Right atrium auricular region (tissue), 2 donors: ENCODE measurements around the gene OR8G5. TPM values are rescaled to one million over a fixed set of nuclear protein-coding genes. Genes with fewer than 3 reads are reported as not detected.
"Not testable (repeated sequence)": the region's sequence is repeated elsewhere in the genome, so short reads cannot be mapped to it uniquely, and the experiment has no call there.

ENCODE experiments used
- DNase-seq: peaks from one replicate; pipeline ENCODE4 v3.0.0-alpha.2; 2019; ENCODE audit warnings: low spot score
- H3K27ac ChIP-seq, 2 donors: fragments of 200-600 bp; sonication (generic); 1 replicate in 1 of 2; 2 replicates in 1 of 2; pipeline ENCODE4 v1.5.1; 2016 to 2019
- H3K27me3 ChIP-seq, 2 donors: fragments of 200-600 bp; sonication (generic); one replicate each; pipeline versions ENCODE4 v1.5.1 to v1.6.0; 2017 to 2019
- H3K36me3 ChIP-seq: fragments of 200-600 bp; sonication (generic); one replicate; pipeline ENCODE4 v1.5.1; 2016
- H3K4me1 ChIP-seq, 2 donors: fragments of 200-600 bp; sonication (generic); one replicate each; pipeline versions ENCODE4 v1.5.1 to v1.6.0; 2017 to 2019
- H3K4me3 ChIP-seq, 2 donors: fragments of 200-600 bp; sonication (generic); 1 replicate in 1 of 2; 2 replicates in 1 of 2; pipeline ENCODE4 v1.5.1; 2017 to 2019; ENCODE audit warnings: mild to moderate bottlenecking in 1 of 2, moderate library complexity in 1 of 2
- H3K9me3 ChIP-seq, 2 donors: fragments of 200-600 bp; sonication (generic); one replicate each; pipeline ENCODE4 v1.5.1; 2019
- total RNA-seq, 2 donors: library from RNA; depleted of rRNA; stranded (reverse); fragments of >200 nt; gene quantifications; one replicate each; pipeline ENCODE4 v1.1.0, GENCODE V29; 2016
- TF ChIP-seq, protein P1 (sequence below), 2 donors: fragments of 200-600 bp; sonication (generic); IDR thresholded peaks; one replicate each; pipeline ENCODE4 v1.5.1; 2019; ENCODE audit warnings: antibody characterized with exemption in 2 of 2

OR8G5 gene
- total RNA-seq, 2 donors from 2014 or later, result not detected

DNA sequence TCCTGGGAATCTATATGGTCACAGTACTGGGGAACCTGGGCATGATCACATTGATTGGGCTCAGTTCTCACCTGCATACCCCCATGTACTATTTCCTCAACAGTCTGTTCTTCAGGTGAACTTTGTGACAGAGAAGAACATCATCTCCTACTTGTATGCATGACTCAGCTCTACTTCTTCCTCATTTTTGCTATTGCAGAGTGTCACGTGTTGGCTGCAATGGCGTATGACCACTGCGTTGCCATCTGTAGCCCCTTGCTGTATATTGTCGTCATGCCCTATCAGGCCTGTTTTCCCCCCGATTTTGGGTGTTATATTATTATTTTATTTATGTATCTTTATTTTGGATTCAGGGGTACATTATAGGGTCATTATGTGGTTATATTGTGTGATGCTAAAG, 17.7 kb upstream of the OR8G5 start:
- no peaks in the 10 kb centered on the region for H3K27me3 ChIP-seq
- H3K36me3 ChIP-seq, result no peaks in the 10 kb centered on the region
- no peak for DNase-seq
- H3K9me3 ChIP-seq, result no peaks in the 10 kb centered on the region
- no peak overlapping the region for H3K27ac ChIP-seq
- TF ChIP-seq, protein P1, sequence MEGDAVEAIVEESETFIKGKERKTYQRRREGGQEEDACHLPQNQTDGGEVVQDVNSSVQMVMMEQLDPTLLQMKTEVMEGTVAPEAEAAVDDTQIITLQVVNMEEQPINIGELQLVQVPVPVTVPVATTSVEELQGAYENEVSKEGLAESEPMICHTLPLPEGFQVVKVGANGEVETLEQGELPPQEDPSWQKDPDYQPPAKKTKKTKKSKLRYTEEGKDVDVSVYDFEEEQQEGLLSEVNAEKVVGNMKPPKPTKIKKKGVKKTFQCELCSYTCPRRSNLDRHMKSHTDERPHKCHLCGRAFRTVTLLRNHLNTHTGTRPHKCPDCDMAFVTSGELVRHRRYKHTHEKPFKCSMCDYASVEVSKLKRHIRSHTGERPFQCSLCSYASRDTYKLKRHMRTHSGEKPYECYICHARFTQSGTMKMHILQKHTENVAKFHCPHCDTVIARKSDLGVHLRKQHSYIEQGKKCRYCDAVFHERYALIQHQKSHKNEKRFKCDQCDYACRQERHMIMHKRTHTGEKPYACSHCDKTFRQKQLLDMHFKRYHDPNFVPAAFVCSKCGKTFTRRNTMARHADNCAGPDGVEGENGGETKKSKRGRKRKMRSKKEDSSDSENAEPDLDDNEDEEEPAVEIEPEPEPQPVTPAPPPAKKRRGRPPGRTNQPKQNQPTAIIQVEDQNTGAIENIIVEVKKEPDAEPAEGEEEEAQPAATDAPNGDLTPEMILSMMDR (IDR thresholded peaks at IDR 0.05), result no peak
- no peak overlapping the region for H3K4me3 ChIP-seq
- no peaks in the 10 kb centered on the region for H3K4me1 ChIP-seq

DNA sequence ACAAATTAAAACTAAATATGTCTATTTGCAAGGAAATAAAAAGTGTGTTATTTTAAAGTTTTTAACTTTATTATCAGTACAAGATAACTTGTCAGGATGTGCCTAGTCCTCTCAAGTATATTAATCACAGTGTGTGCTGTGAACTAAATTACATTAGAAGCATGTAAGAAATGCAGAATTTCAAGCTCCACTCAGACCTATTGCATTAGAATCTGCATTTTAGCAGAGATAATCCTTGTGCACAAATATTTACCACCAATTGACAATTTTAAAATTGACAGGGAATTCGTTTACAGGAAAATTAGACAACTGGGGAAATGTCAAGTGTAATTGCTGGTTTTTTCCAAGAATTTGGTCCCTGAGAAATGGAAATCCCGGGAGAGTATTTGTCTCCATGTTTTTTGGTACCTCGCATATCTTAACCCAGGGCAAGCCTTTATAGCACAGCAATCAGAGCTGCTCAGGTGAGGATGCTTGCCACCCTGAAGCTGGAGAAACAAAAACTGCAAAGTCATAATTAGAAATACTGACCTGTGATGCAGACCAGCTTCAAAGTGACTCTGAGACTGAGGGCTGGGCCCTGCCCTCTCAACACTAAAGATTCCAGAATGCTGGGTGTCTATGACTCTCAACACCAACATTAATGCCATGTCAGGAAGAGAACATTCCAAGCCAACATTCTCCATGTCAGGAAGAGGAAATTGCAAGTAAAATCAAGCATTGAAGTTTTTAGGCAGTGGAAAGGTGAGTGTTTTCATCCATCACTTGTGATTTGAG, 15.4 kb upstream of the OR8G5 start, which contains the start of gene OR8G1:
Gene OR8G1 (plus strand): TSS at position 475 of the 777 bp plus-strand sequence. CDS start 8,581 bp downstream, outside the sequence.
- DNase-seq, result no peak
- Histone ChIP-seq H3K4me3 (no peak within 1 kb of the TSS), H3K27ac (no peak within 1 kb of the TSS), H3K36me3 (no peaks in the 10 kb centered on the region), H3K4me1 (no peaks in the 10 kb centered on the region), H3K9me3 (no peaks in the 10 kb centered on the region), H3K27me3 (no peaks in the 10 kb centered on the region)
- TF ChIP-seq, protein P1 (IDR thresholded peaks at IDR 0.05), result no peak

DNA sequence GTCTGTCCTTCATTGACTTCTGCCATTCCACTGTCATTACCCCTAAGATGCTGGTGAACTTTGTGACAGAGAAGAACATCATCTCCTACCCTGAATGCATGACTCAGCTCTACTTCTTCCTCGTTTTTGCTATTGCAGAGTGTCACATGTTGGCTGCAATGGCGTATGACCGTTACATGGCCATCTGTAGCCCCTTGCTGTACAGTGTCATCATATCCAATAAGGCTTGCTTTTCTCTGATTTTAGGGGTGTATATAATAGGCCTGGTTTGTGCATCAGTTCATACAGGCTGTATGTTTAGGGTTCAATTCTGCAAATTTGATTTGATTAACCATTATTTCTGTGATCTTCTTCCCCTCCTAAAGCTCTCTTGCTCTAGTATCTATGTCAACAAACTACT, 6.3 kb upstream of the OR8G5 start:
- H3K27me3 ChIP-seq, H3K4me3 ChIP-seq, H3K9me3 ChIP-seq, H3K36me3 ChIP-seq, H3K27ac ChIP-seq, DNase-seq, H3K4me1 ChIP-seq: not testable (repeated sequence)

DNA sequence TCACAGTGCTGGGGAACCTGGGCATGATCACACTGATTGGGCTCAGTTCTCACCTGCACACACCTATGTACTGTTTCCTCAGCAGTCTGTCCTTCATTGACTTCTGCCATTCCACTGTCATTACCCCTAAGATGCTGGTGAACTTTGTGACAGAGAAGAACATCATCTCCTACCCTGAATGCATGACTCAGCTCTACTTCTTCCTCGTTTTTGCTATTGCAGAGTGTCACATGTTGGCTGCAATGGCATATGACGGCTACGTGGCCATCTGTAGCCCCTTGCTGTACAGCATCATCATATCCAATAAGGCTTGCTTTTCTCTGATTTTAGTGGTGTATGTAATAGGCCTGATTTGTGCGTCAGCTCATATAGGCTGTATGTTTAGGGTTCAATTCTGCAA, 8.9 kb downstream of the OR8G5 start:
- not testable (repeated sequence) for H3K27ac ChIP-seq, H3K4me3 ChIP-seq, H3K9me3 ChIP-seq, DNase-seq, H3K27me3 ChIP-seq, H3K4me1 ChIP-seq, H3K36me3 ChIP-seq

DNA sequence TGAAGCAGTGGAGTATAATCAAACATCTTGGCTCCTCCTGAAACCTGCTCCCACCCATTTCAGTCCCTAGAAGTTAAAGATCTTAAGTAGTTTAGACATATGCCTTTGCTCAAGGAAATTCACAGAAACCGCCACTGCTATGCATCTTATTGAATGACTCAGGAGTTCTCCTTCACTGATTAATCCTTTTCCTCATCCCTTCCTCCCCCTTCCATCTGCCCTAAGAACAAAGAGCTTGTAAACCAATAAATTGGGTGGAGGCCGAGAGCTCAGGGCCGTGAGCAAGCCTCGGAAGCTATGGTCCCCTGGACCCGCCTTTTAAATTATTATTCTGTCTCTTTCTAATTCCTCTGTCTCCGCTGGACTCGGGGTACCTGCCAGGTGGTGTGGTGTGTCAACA, 14.7 kb downstream of the OR8G5 start:
- H3K4me3 ChIP-seq, H3K9me3 ChIP-seq: not testable (repeated sequence)

DNA sequence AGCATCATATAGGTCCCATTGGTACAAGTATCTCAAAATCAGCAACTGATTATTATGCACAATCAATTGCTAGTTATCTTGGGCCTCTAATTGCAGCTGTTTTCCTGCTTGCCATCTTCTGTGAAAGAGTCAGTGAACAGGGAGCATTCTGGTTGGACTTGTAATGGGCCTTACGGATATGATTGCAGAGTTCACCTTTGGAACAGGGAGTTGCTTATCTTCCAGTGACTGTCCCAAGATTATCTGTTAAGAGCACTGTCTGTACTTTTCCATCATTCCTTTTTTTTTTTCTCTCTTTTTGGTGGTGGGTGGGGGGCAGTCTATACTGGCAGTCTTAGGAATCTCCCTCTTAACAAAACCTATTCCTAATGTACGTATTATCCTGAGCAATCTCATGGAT, 17.8 kb downstream of the OR8G5 start:
- no peaks in the 10 kb centered on the region for H3K9me3 ChIP-seq
- H3K27me3 ChIP-seq, result no peaks in the 10 kb centered on the region
- no peak for DNase-seq
- no peaks in the 10 kb centered on the region for H3K36me3 ChIP-seq
- TF ChIP-seq, protein P1 (IDR thresholded peaks at IDR 0.05), result no peak
- no peak overlapping the region for H3K4me3 ChIP-seq
- no peak overlapping the region for H3K27ac ChIP-seq
- no peaks in the 10 kb centered on the region for H3K4me1 ChIP-seq

More for the DNA sequence above, 14.7 kb downstream of the OR8G5 start:
- not testable (repeated sequence) for H3K4me1 ChIP-seq, DNase-seq, H3K27ac ChIP-seq, H3K27me3 ChIP-seq, H3K36me3 ChIP-seq

DNA sequence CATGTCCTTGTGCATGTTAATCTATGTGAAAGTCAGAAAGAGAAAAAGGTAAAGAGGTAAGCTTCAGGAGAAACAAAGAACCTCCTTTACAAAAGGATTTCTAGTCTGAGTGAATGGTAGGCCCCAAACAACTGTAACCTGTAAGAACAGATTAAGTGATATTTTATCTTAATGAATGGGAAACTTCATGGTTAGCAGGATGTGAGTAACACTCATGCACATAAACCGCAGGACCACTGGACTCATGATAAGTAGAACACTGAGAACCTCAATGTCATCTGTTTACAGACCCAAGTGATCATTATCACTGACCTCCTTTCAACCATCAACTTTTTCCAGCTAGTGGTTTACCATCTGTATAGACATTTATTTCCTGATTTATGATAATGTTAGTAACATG, 19.9 kb downstream of the OR8G5 start:
- no peak for DNase-seq
- H3K27me3 ChIP-seq, result no peaks in the 10 kb centered on the region
- H3K27ac ChIP-seq, result no peak overlapping the region
- no peak overlapping the region for H3K4me3 ChIP-seq
- H3K9me3 ChIP-seq, result no peaks in the 10 kb centered on the region
- no peaks in the 10 kb centered on the region for H3K36me3 ChIP-seq
- TF ChIP-seq, protein P1 (IDR thresholded peaks at IDR 0.05), result no peak
- H3K4me1 ChIP-seq, result no peaks in the 10 kb centered on the region
